GM12865 (cell line): ENCODE measurements around the gene PRDM13.
"Not testable (repeated sequence)": the region's sequence is repeated elsewhere in the genome, so short reads cannot be mapped to it uniquely, and the experiment has no call there.

ENCODE experiments used
- DNase-seq: peaks from one replicate; pipeline ENCODE4 v3.0.0; 2010; ENCODE audit warnings: low read depth
- H3K4me3 ChIP-seq: 2 replicates; pipeline ENCODE4 v1.5.1; 2011; ENCODE audit warnings: mild to moderate bottlenecking, low read depth, low read length, control low read depth
- TF ChIP-seq, protein P1 (sequence below): IDR thresholded peaks from 2 replicates; pipeline ENCODE4 v1.5.1; 2011; ENCODE audit warnings: low read length, control low read depth, low read depth, inconsistent platforms; ENCODE audit not compliant: insufficient read depth; ENCODE audit errors: missing control alignments

The PRDM13 gene

DNA sequence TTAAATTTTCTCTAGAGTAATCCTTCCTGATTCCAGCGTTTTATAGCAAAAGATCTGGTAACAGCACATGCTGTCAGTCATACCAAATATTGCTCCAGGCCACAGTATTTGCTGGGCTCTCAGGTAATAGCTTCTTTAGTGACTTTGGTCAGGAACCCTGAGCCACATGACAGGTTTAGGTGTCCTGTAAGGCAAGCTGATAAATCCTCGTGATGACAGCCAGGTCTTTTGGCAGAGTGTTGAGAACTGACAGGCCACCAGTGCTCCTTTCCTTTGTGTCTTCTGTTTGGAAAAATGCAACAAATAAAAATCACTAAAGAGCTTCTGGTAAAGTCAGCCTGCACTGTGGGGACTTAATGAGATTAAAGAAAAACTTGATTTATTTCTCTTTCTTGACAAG, 34.6 kb downstream of the PRDM13 start:
- no peak for DNase-seq
- H3K4me3 ChIP-seq, result no peak overlapping the region
- TF ChIP-seq, protein P1, sequence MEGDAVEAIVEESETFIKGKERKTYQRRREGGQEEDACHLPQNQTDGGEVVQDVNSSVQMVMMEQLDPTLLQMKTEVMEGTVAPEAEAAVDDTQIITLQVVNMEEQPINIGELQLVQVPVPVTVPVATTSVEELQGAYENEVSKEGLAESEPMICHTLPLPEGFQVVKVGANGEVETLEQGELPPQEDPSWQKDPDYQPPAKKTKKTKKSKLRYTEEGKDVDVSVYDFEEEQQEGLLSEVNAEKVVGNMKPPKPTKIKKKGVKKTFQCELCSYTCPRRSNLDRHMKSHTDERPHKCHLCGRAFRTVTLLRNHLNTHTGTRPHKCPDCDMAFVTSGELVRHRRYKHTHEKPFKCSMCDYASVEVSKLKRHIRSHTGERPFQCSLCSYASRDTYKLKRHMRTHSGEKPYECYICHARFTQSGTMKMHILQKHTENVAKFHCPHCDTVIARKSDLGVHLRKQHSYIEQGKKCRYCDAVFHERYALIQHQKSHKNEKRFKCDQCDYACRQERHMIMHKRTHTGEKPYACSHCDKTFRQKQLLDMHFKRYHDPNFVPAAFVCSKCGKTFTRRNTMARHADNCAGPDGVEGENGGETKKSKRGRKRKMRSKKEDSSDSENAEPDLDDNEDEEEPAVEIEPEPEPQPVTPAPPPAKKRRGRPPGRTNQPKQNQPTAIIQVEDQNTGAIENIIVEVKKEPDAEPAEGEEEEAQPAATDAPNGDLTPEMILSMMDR, result no peak

DNA sequence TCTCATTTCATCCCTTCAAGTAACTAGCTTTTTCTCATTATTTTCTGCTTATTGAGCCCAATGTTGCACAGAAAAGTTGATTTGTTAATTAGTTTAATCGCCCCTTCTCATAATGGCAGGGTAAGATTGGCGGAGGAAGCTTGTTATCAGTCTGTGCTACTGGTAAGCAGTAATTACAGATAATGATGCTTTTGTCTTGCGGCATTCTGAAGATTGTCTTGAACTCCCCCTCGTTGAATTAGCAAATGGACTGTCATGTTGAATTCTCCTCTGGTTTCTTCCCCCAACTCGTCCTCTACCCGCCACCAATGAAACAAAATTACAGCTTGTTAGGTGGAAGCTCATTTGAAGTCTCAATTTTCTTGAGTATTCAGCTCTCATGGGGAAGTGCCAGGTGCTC, 39.4 kb downstream of the PRDM13 start:
- TF ChIP-seq, protein P1, result no peak
- no peak overlapping the region for H3K4me3 ChIP-seq
- DNase-seq, result no peak

DNA sequence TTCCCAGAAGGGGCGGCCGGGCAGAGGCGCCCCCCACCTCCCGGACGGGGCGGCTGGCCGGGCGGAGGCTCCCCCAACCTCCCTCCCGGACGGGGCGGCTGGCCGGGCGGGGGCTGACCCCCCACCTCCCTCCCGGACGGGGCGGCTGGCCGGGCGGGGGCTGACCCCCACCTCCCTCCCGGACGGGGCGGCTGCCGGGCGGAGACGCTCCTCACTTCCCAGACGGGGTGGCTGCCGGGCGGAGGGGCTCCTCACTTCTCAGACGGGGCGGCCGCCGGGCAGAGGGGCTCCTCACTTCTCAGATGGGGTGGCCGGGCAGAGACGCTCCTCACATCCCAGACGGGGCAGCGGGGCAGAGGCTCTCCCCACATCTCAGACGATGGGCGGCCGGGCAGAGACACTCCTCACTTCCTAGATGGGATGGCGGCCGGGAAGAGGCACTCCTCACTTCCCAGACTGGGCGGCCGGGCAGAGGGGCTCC, 43.5 kb downstream of the PRDM13 start:
- H3K4me3 ChIP-seq, DNase-seq: not testable (repeated sequence)

DNA sequence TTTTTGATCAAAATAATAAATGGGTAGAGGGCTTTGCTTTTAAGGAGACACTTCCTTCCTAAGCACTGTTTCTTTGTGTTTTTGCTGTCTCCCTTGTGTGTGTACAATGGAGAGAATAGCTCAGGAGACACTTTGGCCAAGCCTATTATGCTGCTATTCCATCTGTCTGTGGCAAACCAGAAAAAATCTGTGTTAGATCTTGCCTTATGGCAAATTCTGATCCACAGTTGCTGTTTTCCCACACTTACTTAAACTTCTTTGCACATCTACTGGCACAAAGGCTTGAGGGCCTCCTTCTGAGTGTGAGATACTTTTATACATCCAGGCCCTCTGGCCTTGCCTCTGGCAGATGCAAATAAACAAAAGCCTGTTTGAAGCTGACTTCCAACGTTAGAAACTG, 53.6 kb downstream of the PRDM13 start:
- H3K4me3 ChIP-seq, result no peak overlapping the region
- DNase-seq, result no peak
- TF ChIP-seq, protein P1, result no peak

DNA sequence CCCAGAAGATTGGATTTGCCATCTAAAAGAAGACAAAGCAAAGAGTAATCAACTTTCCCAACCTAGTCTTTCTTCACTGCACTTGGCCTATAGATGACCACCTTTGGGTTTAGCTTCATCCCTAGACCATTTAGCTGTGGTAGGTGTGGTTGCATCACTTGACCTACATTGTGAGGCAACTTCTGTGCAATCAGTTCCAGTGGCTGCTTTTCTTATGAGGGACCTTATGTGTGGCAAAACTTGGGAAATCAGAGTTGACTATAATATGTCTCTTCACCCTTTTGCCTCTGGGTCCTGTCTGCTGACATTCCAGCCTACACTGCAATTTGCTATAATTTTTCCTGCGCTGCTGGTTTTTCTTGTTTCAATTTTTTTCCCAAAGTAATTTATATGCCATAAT, 55.2 kb downstream of the PRDM13 start:
- no peak overlapping the region for H3K4me3 ChIP-seq
- no peak for DNase-seq
- TF ChIP-seq, protein P1, result no peak

DNA sequence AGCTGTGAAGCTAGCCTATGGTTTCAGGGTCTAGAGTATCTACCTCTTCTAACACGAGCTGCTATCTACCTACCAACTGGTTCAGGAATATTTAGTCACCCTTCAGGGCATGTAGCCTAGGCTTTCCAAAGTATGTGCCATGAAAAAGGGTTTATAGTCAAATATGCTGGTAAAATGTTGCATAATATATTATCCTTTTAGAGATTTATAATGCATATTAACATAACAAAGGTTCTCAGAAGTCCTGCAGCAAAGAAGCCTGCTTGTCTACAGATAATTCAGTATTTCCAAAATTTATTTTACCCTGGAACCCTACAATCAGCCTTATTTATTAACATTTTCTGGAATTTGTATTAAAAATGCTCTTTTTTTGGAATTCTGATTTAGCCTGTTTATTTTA, 56.0 kb downstream of the PRDM13 start:
- TF ChIP-seq, protein P1, result no peak
- DNase-seq, result no peak
- H3K4me3 ChIP-seq, result no peak overlapping the region
